HepG2 (cell line): ENCODE measurements around the gene CYLD. TPM values are rescaled to one million over a fixed set of nuclear protein-coding genes. Genes with fewer than 3 reads are reported as not detected.

Source experiments
- ATAC-seq: fragments of 200-7000 bp; cut with Tn5 transposase; 3 replicates; pipeline ENCODE4 v1.9.1; 2020; ENCODE audit warnings: mild to moderate bottlenecking, moderate library complexity
- BruUV-seq: library from RNA; stranded (reverse); fragments of 400-500 nt; replicated peaks from 2 replicates; lab custom pipeline; 2021; lab: Mats Ljungman, UMichigan
- CTCF ChIA-PET: fragments of 300-600 bp; formaldehyde crosslinking; extraction: SDS; loops from one replicate; lab custom pipeline; 2021; ENCODE audit warnings: low total read pairs, inconsistent platforms, low intra/inter-chr PET ratio; lab: Yijun Ruan, JAX
- POLR2A ChIA-PET: fragments of 350-600 bp; sonication (Branson Sonifier 250); formaldehyde crosslinking; loops from one replicate; lab custom pipeline; 2020; ENCODE audit warnings: antibody characterized with exemption, inconsistent platforms; lab: Yijun Ruan, JAX
- DNase-seq: peaks from one replicate; pipeline ENCODE4 v3.0.0-alpha.2; 2015; ENCODE audit warnings: low spot score
- FAIRE-seq: peaks from 3 replicates; lab custom pipeline; 2011; peaks lifted over from hg19 to GRCh38; lab: Jason Lieb, UNC
- H2AFZ ChIP-seq: one replicate; pipeline ENCODE4 v1.6.1; 2011; ENCODE audit warnings: low read length, inconsistent platforms
- H3K27ac ChIP-seq: fragments of 300-600 bp; 3 replicates; pipeline ENCODE4 v1.8.0; 2011; ENCODE audit warnings: mixed run types, mild to moderate bottlenecking, mixed read lengths, low read length, inconsistent platforms; ENCODE audit not compliant: insufficient read depth; ENCODE audit errors: extremely low read length
- H3K27me3 ChIP-seq, 2 experiments: fragments of 200-600 bp in 1 of 2; 2 replicates in 1 of 2; 3 replicates in 1 of 2; pipeline versions ENCODE4 v1.6.0 to v1.8.0; 2011; ENCODE audit warnings: low read length in 2 of 2, mild to moderate bottlenecking in 2 of 2, moderate library complexity in 2 of 2, inconsistent platforms in 1 of 2; ENCODE audit not compliant: insufficient read depth in 2 of 2, control insufficient read depth in 1 of 2
- H3K36me3 ChIP-seq, 2 experiments: fragments of 200-600 bp in 1 of 2; replicated peaks in 1 of 2; 2 replicates in 1 of 2; 3 replicates in 1 of 2; pipeline versions ENCODE4 v1.5.1 to v1.8.0; 2011; ENCODE audit warnings: low read length in 2 of 2, inconsistent platforms in 1 of 2; ENCODE audit not compliant: insufficient read depth in 2 of 2, control insufficient read depth in 1 of 2
- H3K4me1 ChIP-seq: 2 replicates; pipeline ENCODE4 v1.5.1; 2012; ENCODE audit warnings: low read length, inconsistent platforms; ENCODE audit not compliant: insufficient read depth
- H3K4me2 ChIP-seq: 2 replicates; pipeline ENCODE4 v1.6.0; 2011; ENCODE audit warnings: low read depth, low read length, inconsistent platforms
- H3K4me3 ChIP-seq, 3 experiments: fragments of 200-600 bp in 1 of 3; sonication (generic), shearing (Covaris generic) in 1 of 3; replicated peaks in 1 of 3; 2 replicates each; pipeline ENCODE4 v1.5.1; 2011 to 2016; ENCODE audit warnings: low read length in 3 of 3, inconsistent platforms in 2 of 3, low read depth in 2 of 3, mild to moderate bottlenecking in 2 of 3, control low read depth in 1 of 3, mixed read lengths in 1 of 3; ENCODE audit not compliant: insufficient read depth in 1 of 3
- H3K79me2 ChIP-seq: one replicate; pipeline ENCODE4 v1.6.1; 2011; ENCODE audit warnings: low read length, inconsistent platforms; ENCODE audit not compliant: insufficient read depth
- H3K9ac ChIP-seq: 2 replicates; pipeline ENCODE4 v1.6.0; 2011; ENCODE audit warnings: mild to moderate bottlenecking, low read depth, low read length, inconsistent platforms; ENCODE audit not compliant: insufficient read depth
- H3K9me3 ChIP-seq: 2 replicates; pipeline ENCODE4 v1.5.1; 2012; ENCODE audit warnings: mild to moderate bottlenecking, low read length
- H4K20me1 ChIP-seq: 2 replicates; pipeline ENCODE4 v1.6.0; 2011; ENCODE audit warnings: inconsistent platforms, mild to moderate bottlenecking, low read length, moderate library complexity; ENCODE audit not compliant: insufficient read depth
- CREM ChIP-seq, 2 experiments: sonication (generic) in 1 of 2; formaldehyde crosslinking in 1 of 2; IDR thresholded peaks; 2 replicates each; pipeline versions ENCODE4 v1.4.0 to v1.6.1; 2016 to 2020; ENCODE audit warnings: antibody characterized with exemption in 1 of 2, mild to moderate bottlenecking in 1 of 2, missing genetic modification reagents in 1 of 2
- HNRNPK ChIP-seq: fragments of 200-400 bp; formaldehyde crosslinking; IDR thresholded peaks from 2 replicates; pipeline ENCODE4 v1.6.1; 2018; ENCODE audit warnings: low read length, low read depth, moderate library complexity, mild to moderate bottlenecking; ENCODE audit not compliant: poor library complexity, severe bottlenecking
- HOMEZ ChIP-seq: IDR thresholded peaks from 2 replicates; pipeline ENCODE4 v1.6.1; 2016; ENCODE audit warnings: low read depth
- KDM1A ChIP-seq: IDR thresholded peaks from 2 replicates; pipeline ENCODE4 v1.6.1; 2016; ENCODE audit warnings: missing compliant biosample characterization
- NONO ChIP-seq, 2 experiments: fragments of 450-650 bp in 1 of 2; sonication (generic) in 1 of 2; formaldehyde crosslinking in 1 of 2; IDR thresholded peaks in 1 of 2; conservative IDR thresholded peaks in 1 of 2; 2 replicates each; pipeline versions ENCODE4 v1.6.1 to v1.8.0; 2017 to 2022; ENCODE audit warnings: mild to moderate bottlenecking in 1 of 2, missing genetic modification reagents in 1 of 2, moderate library complexity in 1 of 2
- PBX2 ChIP-seq: IDR thresholded peaks from 2 replicates; pipeline ENCODE4 v1.6.1; 2016; ENCODE audit warnings: control low read depth
- RFXANK ChIP-seq: IDR thresholded peaks from 2 replicates; pipeline ENCODE4 v1.6.1; 2016
- SUZ12 ChIP-seq: fragments of 150-350 bp; IDR thresholded peaks from 2 replicates; pipeline ENCODE4 v1.6.1; 2014; ENCODE audit warnings: low read depth, low read length
- TCF12 ChIP-seq, 2 experiments: fragments of 450-650 bp in 1 of 2; sonication (generic) in 1 of 2; formaldehyde crosslinking in 1 of 2; IDR thresholded peaks; 2 replicates each; pipeline versions ENCODE4 v1.6.1 to v1.8.0; 2017 to 2022; ENCODE audit warnings: antibody characterized with exemption in 1 of 2, mild to moderate bottlenecking in 1 of 2, missing genetic modification reagents in 1 of 2, moderate library complexity in 1 of 2
- TP53 ChIP-seq: sonication (generic); formaldehyde crosslinking; conservative IDR thresholded peaks from 2 replicates; pipeline ENCODE4 v1.4.0; 2020; ENCODE audit warnings: missing genetic modification reagents
- ZFAT ChIP-seq: sonication (generic); formaldehyde crosslinking; conservative IDR thresholded peaks from 2 replicates; pipeline ENCODE4 v1.8.1; 2023; ENCODE audit warnings: missing genetic modification reagents, inconsistent platforms
- ZNF225 ChIP-seq: sonication (generic); formaldehyde crosslinking; IDR thresholded peaks from 2 replicates; pipeline ENCODE4 v1.4.0; 2020; ENCODE audit warnings: mild to moderate bottlenecking, missing genetic modification reagents
- ZNF547 ChIP-seq: sonication (generic); formaldehyde crosslinking; IDR thresholded peaks from 2 replicates; pipeline ENCODE4 v1.5.1; 2020; ENCODE audit warnings: mild to moderate bottlenecking, missing genetic modification reagents
- ZNF550 ChIP-seq: sonication (generic); formaldehyde crosslinking; IDR thresholded peaks from 2 replicates; pipeline ENCODE4 v1.4.0; 2020; ENCODE audit warnings: mild to moderate bottlenecking, missing genetic modification reagents, borderline replicate concordance
- ZNF609 ChIP-seq: sonication (generic); formaldehyde crosslinking; IDR thresholded peaks from 2 replicates; pipeline ENCODE4 v1.4.0; 2020; ENCODE audit warnings: mild to moderate bottlenecking, missing genetic modification reagents, borderline replicate concordance
- ZNF816 ChIP-seq: sonication (generic); formaldehyde crosslinking; IDR thresholded peaks from 2 replicates; pipeline ENCODE4 v1.8.0; 2022; ENCODE audit warnings: missing genetic modification reagents, mild to moderate bottlenecking, borderline replicate concordance
- ZNF83 ChIP-seq: sonication (generic); formaldehyde crosslinking; IDR thresholded peaks from 2 replicates; pipeline ENCODE4 v1.4.0; 2020; ENCODE audit warnings: missing genetic modification reagents, mild to moderate bottlenecking, borderline replicate concordance
- ZSCAN25 ChIP-seq: sonication (generic); formaldehyde crosslinking; IDR thresholded peaks from 2 replicates; pipeline ENCODE4 v1.8.0; 2022; ENCODE audit warnings: mild to moderate bottlenecking, missing genetic modification reagents
- WGBS: methylation state at CpG from one replicate; pipeline ENCODE4 v1.1.6; 2017; ENCODE audit warnings: low lambda C conversion rate; 5-methylcytosine and 5-hydroxymethylcytosine counted together
- in situ Hi-C: cut with HindIII; loops from 2 replicates; pipeline ENCODE4 v1.10.0; 2017; ENCODE audit warnings: low pct_unique_long_range_greater_than_20kb; ENCODE audit not compliant: extremely low pct_ligation_motif_present
- intact Hi-C: fragments of 100-400 bp; cut with micrococcal nuclease; formaldehyde crosslinking; loops from one replicate; pipeline ENCODE4 v1.10.0; 2022; ENCODE audit not compliant: unreplicated experiment
- polyA plus RNA-seq, 8 experiments: library from polyadenylated mRNA; depleted of rRNA in 3 of 8; stranded (reverse) in 7 of 8; unstranded in 1 of 8; fragments of >200 nt; fragmentation: Illumina TruSeq in 4 of 8; extraction: Trizol in 4 of 8; gene quantifications; 2 replicates each; pipeline versions ENCODE4 v1.2.1 to v1.2.3, GENCODE V29; 2011 to 2016; ENCODE audit warnings: low read depth in 4 of 8, missing spikeins in 1 of 8, mixed read lengths in 1 of 8; ENCODE audit not compliant: insufficient read depth in 1 of 8
- total RNA-seq, 5 experiments: library from RNA; depleted of rRNA; stranded (reverse); fragments of >200 nt; fragmentation: Illumina TruSeq; extraction: Trizol; gene quantifications; 2 replicates each; pipeline ENCODE4 v1.2.3, GENCODE V29; 2016; ENCODE audit warnings: low read depth in 1 of 5

The CYLD gene
- total and polyA plus RNA-seq, 2 of the 13 experiments (the other 11 are each of a cell fraction or from before 2014, with no cell fraction given): 6.1 to 11.4 TPM

- H3K4me2 ChIP-seq: no peak overlapping the region
- H3K9me3 ChIP-seq: no peaks in the 10 kb centered on the region
- BruUV-seq: no TSS peak
- ChIA-PET CTCF (no interaction called here), POLR2A (no interaction called here)
- in situ Hi-C loops: no loop called here
- H3K4me3 ChIP-seq: no peak overlapping the region
- no peaks in the 10 kb centered on the region for H3K4me1 ChIP-seq
- no peaks in the 10 kb centered on the region for H3K79me2 ChIP-seq
- H3K27ac ChIP-seq: no peak overlapping the region
- H3K36me3 ChIP-seq: no peaks in the 10 kb centered on the region; a peak in 1 of 5 replicates
- no peak overlapping the region for H2AFZ ChIP-seq
- H3K9ac ChIP-seq: no peak overlapping the region
- DNase-seq (no peak), FAIRE-seq (no peak), ATAC-seq (no peak)
- no peaks in the 10 kb centered on the region for H4K20me1 ChIP-seq
- intact Hi-C loops: no loop called here
- no peaks in the 10 kb centered on the region for H3K27me3 ChIP-seq
- WGBS: 93% methylated on average over 5 of the region's 5 CpGs
- TF ChIP-seq ZFAT (no peak), TCF12 (IDR thresholded peaks at IDR 0.05) (no peak), TCF12 (CRISPR knock-in tag; IDR thresholded peaks at IDR 0.05) (no peak), PBX2 (no peak), CREM (IDR thresholded peaks at IDR 0.05) (no peak), CREM (CRISPR knock-in tag; IDR thresholded peaks at IDR 0.05) (no peak), TP53 (CRISPR knock-in tag) (no peak), ZSCAN25 (CRISPR knock-in tag) (no peak), ZNF547 (CRISPR knock-in tag) (no peak), HNRNPK (no peak), ZNF550 (no peak), KDM1A (CRISPR knock-in tag) (no peak), HOMEZ (no peak), NONO (IDR thresholded peaks at IDR 0.05) (no peak), NONO (CRISPR knock-in tag; conservative IDR thresholded peaks at IDR 0.05) (no peak), ZNF225 (no peak), ZNF816 (CRISPR knock-in tag) (no peak), ZNF609 (CRISPR knock-in tag) (no peak), ZNF83 (CRISPR knock-in tag) (no peak), SUZ12 (no peak), RFXANK (CRISPR knock-in tag) (no peak)
Measured at GRCh38 chr16:50774405-50774804, 32.5 kb downstream of the CYLD start.
